HG03159 (cell line): ENCODE results near the gene AQP10.
"Not testable (repeated sequence)": the region's sequence is repeated elsewhere in the genome, so short reads cannot be mapped to it uniquely, and the experiment has no call there.

Experiments
- ATAC-seq: cut with Tn5 transposase; IDR thresholded peaks from one replicate; pipeline ENCODE4 v1.9.1; 2021; ENCODE audit warnings: mild to moderate bottlenecking, moderate library complexity; ENCODE audit not compliant: unreplicated experiment

The AQP10 gene

GRCh38 chr1:154342836-154343472, 22.1 kb downstream of the AQP10 start:
- ATAC-seq, result no peak

- ATAC-seq, result no peak
These were observed 24.3 kb downstream of the AQP10 start for GRCh38 chr1:154344977-154345837.

GRCh38 chr1:154346276-154346917, 25.5 kb downstream of the AQP10 start:
- ATAC-seq, result no peak

DNA sequence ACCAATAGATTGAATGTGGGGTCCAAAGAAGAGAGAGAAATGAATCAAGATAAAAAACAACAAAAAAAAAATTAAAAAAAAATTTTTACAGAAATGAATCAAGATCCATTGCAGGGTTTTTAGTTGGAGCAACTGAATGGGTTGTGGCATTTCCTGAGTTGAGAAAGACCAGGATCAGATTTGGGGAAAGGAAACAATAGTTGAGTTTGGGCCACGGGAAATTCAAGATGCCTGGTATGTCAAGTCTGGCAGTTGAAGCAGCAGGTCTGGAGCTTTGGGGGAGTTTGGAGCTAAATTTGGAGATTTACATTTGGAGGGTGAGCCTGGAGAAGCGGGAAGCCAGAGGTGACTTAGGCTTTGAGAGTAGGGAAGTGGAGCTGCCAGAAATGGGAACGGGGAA, 27.1 kb downstream of the AQP10 start:
- ATAC-seq, result no peak

DNA sequence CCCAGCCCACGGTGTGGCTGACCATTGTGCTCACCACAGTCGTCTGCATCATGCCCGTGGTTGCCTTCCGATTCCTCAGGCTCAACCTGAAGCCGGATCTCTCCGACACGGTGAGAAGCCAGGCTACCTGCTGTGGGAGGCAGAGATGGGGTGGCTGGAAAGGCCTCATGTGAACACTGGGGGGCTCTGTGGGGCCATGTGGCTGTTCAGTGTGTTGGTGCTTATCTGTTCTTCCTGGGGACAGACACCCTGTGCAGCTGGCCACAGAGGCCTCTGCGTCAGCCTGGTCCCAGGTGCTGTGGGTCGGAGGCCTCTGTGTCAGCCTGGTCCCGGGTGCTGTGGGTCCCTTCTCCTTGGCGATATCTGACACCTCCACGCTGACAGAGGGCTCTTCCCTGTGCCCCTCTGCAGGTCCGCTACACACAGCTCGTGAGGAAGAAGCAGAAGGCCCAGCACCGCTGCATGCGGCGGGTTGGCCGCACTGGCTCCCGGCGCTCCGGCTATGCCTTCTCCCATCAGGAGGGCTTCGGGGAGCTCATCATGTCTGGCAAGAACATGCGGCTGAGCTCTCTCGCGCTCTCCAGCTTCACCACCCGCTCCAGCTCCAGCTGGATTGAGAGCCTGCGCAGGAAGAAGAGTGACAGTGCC, 27.7 kb downstream of the AQP10 start:
- ATAC-seq, result no peak

DNA sequence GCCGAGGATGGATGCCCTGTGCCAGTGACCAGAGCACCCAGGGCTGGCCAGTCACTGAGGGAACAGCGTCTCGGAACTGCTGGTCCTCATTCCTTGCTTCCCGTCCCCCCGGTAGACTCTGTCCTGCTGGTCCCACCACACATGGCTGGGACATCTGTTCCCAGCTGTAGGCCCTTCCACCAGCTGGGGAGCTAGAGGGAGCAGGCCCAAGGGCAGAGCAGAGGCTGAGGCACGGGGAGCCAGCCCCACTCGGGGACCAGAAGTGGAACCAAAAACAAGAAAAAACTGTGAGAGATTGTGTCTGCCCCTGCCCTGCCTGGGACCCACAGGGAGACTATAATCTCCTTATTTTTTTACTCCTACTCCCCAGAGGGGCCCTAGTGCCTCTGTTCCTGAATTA, 28.2 kb downstream of the AQP10 start:
- no peak for ATAC-seq

- no peak for ATAC-seq
These were observed 29.5 kb downstream of the AQP10 start for GRCh38 chr1:154350383-154350782.

GRCh38 chr1:154351363-154352068, 30.6 kb downstream of the AQP10 start:
- ATAC-seq, result no peak

DNA sequence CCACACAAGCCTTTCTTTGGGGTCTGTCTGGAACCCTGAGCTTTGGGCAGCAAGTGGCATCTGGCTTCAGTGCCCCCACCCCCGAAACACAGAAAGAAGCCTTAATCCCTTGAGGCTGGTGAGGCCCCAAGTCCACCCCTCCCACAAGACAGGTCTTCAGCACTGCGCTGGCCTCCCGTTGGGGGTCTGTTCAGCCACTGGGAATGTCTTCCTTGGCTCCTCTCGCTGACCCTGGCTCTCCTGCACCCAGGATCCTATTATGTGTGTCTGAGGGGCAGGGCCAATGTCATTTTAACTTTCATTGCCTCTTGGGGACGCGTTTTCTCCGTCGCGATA, 31.3 kb downstream of the AQP10 start:
- no peak for ATAC-seq

GRCh38 chr1:154352581-154353459, 31.9 kb downstream of the AQP10 start:
- ATAC-seq, result no peak

DNA sequence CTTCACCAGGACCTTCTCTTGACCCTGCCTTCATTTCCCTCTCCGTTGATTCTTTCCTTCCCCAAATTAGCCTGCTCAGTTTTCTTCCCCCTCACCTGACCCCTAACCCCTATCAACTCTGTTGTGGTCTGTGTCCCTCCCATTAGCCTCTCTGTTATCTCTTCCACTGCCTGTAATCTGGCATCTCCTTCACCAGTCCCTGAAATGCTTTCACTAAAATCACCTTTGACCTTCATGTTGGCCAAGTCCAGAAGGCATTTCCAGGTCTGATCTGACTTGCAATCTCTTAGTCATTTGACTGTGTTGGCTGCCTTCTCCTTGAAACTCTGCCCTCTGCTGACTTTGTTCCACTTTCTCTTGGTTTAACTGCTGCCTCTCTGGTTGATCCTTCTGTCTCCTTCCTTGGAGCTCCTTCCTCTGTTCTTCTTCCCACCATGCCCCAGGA, 32.6 kb downstream of the AQP10 start:
- ATAC-seq, result no peak

DNA sequence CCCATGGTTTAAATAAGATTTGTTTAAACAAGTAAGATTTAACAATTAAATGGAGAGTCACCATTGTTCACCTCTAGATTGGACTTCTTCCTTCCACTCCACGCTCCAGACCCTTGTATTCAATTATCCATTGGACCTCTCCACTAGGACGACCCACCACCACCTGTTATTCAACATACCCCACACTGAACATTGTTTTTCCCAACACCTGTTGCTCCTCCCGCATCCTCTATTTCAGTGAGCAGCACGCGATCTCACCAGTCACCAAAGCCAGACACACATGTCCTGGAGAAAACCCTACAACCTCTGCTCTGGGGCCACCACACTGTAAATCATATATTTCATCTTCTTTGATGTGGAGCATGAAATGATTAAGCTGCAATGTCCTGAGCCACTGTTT, 33.1 kb downstream of the AQP10 start:
- ATAC-seq, result no peak

- no peak for ATAC-seq
These were observed 37.6 kb downstream of the AQP10 start for GRCh38 chr1:154358519-154358918.

DNA sequence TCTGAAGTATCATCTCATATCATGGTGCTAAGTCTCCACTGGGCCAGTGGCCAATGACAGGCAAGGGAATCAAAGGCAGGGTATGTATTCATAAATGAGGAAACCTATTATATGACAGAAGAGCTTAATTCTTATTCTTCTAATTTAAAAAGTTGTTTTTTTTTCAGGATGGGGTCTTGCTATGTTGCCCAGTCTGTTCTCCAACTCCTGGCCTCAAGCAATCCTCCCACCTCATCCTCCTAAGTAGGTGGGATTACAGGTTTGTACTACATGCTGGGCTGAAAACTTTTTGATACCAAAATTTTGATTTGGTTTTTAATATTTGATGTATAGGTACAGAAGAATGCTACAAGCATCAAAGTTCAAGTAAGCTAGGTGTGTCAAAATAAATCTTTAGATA, 39.4 kb downstream of the AQP10 start:
- ATAC-seq, result no peak

DNA sequence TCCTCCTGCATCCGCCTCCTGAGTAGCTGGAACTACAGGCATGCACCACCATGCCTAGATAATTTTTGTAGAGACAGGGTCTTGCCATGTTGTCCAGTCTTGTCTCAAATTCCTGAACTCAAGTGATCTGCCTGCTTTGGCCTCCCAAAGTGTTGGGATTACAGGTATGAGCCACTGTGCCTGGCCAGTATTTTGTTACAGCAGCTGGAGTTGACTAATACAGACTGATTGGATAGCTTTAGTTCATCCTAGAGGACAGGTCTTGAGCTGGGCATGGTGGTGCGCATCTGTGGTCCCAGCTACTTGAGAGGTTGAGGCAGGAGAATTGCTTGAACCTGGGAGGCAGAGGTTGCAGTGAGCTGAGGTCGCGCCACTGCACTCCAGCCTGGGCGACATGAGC, 40.0 kb downstream of the AQP10 start:
- not testable (repeated sequence) for ATAC-seq

- ATAC-seq, result no peak
These were observed 40.5 kb downstream of the AQP10 start for GRCh38 chr1:154361357-154361756.

DNA sequence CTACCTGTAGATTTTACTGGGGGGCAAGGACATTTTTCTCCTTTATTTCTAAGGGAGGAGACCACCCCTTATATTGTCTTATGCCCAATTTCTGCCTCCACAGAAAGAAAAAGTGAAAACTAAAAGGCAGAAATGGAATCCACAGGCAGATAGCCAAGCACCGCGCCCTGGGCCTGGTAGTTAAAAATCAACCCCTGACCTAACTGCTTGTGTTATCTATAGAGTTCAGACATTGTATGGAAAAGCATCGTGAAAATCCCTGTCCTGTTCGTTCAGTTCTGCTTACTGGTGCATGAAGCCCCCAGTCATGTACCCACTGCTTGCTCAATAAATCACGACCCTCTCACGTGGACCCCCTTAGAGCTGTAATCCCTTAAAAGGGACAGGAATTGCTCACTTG, 50.5 kb downstream of the AQP10 start:
- no peak for ATAC-seq

- not testable (repeated sequence) for ATAC-seq
These were observed 53.0 kb downstream of the AQP10 start for GRCh38 chr1:154373777-154374357.
